Neural progenitor cell (in vitro differentiated cells): ENCODE data around the gene F13B. TPM values are rescaled to one million over a fixed set of nuclear protein-coding genes. Genes with fewer than 3 reads are reported as not detected.

Source experiments
- DNase-seq: peaks from one replicate; pipeline ENCODE4 v3.0.0-alpha.2; 2016; ENCODE audit warnings: low spot score
- H2AFZ ChIP-seq: fragments of 200-600 bp; sonication (generic); replicated peaks from 2 replicates; pipeline ENCODE4 v1.6.1; 2016; ENCODE audit warnings: antibody characterized with exemption
- H3F3A ChIP-seq: fragments of 200-600 bp; sonication (generic); 2 replicates; pipeline ENCODE4 v1.6.1; 2016; ENCODE audit warnings: antibody characterized with exemption, low read depth
- H3K27ac ChIP-seq: fragments of 200-600 bp; sonication (generic); 2 replicates; pipeline ENCODE4 v1.5.1; 2016; ENCODE audit warnings: mild to moderate bottlenecking
- H3K27me3 ChIP-seq: fragments of 200-600 bp; sonication (generic); 2 replicates; pipeline ENCODE4 v1.6.1; 2016; ENCODE audit warnings: mild to moderate bottlenecking, moderate library complexity
- H3K36me3 ChIP-seq: fragments of 200-600 bp; sonication (generic); 2 replicates; pipeline ENCODE4 v1.5.1; 2016
- H3K4me1 ChIP-seq: fragments of 200-600 bp; sonication (generic); 2 replicates; pipeline ENCODE4 v1.6.1; 2016; ENCODE audit warnings: mixed run types
- H3K4me2 ChIP-seq: fragments of 200-600 bp; sonication (generic); 2 replicates; pipeline ENCODE4 v1.6.1; 2016
- H3K4me3 ChIP-seq: fragments of 200-600 bp; sonication (generic); 2 replicates; pipeline ENCODE4 v1.5.1; 2016
- H3K79me2 ChIP-seq: fragments of 200-600 bp; sonication (generic); 2 replicates; pipeline ENCODE4 v1.6.1; 2016; ENCODE audit warnings: low read depth
- H3K9ac ChIP-seq: fragments of 200-600 bp; sonication (generic); 2 replicates; pipeline ENCODE4 v1.6.1; 2016
- H3K9me3 ChIP-seq: fragments of 200-600 bp; sonication (generic); 2 replicates; pipeline ENCODE4 v1.5.1; 2016; ENCODE audit warnings: low read depth
- H4K20me1 ChIP-seq: fragments of 200-600 bp; sonication (generic); 2 replicates; pipeline ENCODE4 v1.6.1; 2016; ENCODE audit warnings: low read depth
- H3K27ac Mint-ChIP-seq: 3 replicates; pipeline ENCODE4 v1.8.0; 2021; ENCODE audit warnings: mixed read lengths
- H3K27me3 Mint-ChIP-seq: 2 replicates; pipeline ENCODE4 v1.8.0; 2022; ENCODE audit warnings: low read depth, mild to moderate bottlenecking, inconsistent platforms, moderate library complexity, mixed read lengths; ENCODE audit not compliant: insufficient read depth
- H3K36me3 Mint-ChIP-seq: 3 replicates; pipeline ENCODE4 v1.8.0; 2021; ENCODE audit warnings: mixed read lengths
- H3K4me1 Mint-ChIP-seq: 3 replicates; pipeline ENCODE4 v1.8.0; 2021; ENCODE audit warnings: mixed read lengths
- H3K4me3 Mint-ChIP-seq: 3 replicates; pipeline ENCODE4 v1.8.0; 2021; ENCODE audit warnings: mild to moderate bottlenecking, moderate library complexity, mixed read lengths
- H3K9me3 Mint-ChIP-seq: 3 replicates; pipeline ENCODE4 v1.8.0; 2020; ENCODE audit warnings: mixed read lengths
- CTCF ChIP-seq: fragments of 200-600 bp; sonication (generic); IDR thresholded peaks from 2 replicates; pipeline ENCODE4 v1.5.1; 2017; ENCODE audit warnings: antibody characterized with exemption, mild to moderate bottlenecking
- EZH2 ChIP-seq: fragments of 200-600 bp; sonication (generic); IDR thresholded peaks from 2 replicates; pipeline ENCODE4 v1.6.1; 2017; ENCODE audit warnings: antibody characterized with exemption, mild to moderate bottlenecking, moderate library complexity
- EZH2phosphoT487 ChIP-seq: fragments of 200-600 bp; sonication (generic); IDR thresholded peaks from 2 replicates; pipeline ENCODE4 v1.6.1; 2017; ENCODE audit warnings: antibody characterized with exemption
- total RNA-seq: library from RNA; depleted of rRNA; stranded (reverse); fragments of >200 nt; gene quantifications from 2 replicates; pipeline ENCODE4 v1.2.3, GENCODE V29; 2015; ENCODE audit warnings: low replicate concordance

F13B gene
- total RNA-seq, 1 donor from 2014 or later = not detected

GRCh38 chr1:197066277-197066676 is 783 bp downstream of the F13B start:
- H3K4me3 ChIP-seq = no peak overlapping the region
- no peaks in the 10 kb centered on the region for H3K9me3 ChIP-seq
- Mint-ChIP-seq H3K36me3 (no peaks in the 10 kb centered on the region), H3K9me3 (peaks cover 5% of the 10 kb centered on the region), H3K27me3 (no peaks in the 10 kb centered on the region), H3K4me1 (no peaks in the 10 kb centered on the region), H3K27ac (no peak overlapping the region), H3K4me3 (no peak overlapping the region)
- no peak for DNase-seq
- no peaks in the 10 kb centered on the region for H3K27me3 ChIP-seq
- H3K36me3 ChIP-seq = no peaks in the 10 kb centered on the region
- TF ChIP-seq EZH2 = no peak
- no peak for TF ChIP-seq EZH2phosphoT487
- TF ChIP-seq CTCF = no peak
- no peaks in the 10 kb centered on the region for H4K20me1 ChIP-seq
- no peak overlapping the region for H3K4me2 ChIP-seq
- no peaks in the 10 kb centered on the region for H3K79me2 ChIP-seq
- no peak overlapping the region for H3K9ac ChIP-seq
- H2AFZ ChIP-seq = no peak overlapping the region
- no peak overlapping the region for H3K27ac ChIP-seq
- no peaks in the 10 kb centered on the region for H3K4me1 ChIP-seq
- H3F3A ChIP-seq = no peaks in the 10 kb centered on the region

GRCh38 chr1:197065559-197065958 is 1.5 kb downstream of the F13B start:
- Mint-ChIP-seq H3K27me3 (no peaks in the 10 kb centered on the region), H3K4me1 (no peaks in the 10 kb centered on the region), H3K36me3 (no peaks in the 10 kb centered on the region), H3K9me3 (peaks cover 5% of the 10 kb centered on the region), H3K4me3 (no peak overlapping the region), H3K27ac (no peak overlapping the region)
- no peaks in the 10 kb centered on the region for H3F3A ChIP-seq
- no peak overlapping the region for H3K4me2 ChIP-seq
- H3K4me1 ChIP-seq = no peaks in the 10 kb centered on the region
- no peak for DNase-seq
- no peak for TF ChIP-seq CTCF
- no peak for TF ChIP-seq EZH2phosphoT487
- TF ChIP-seq EZH2 = no peak
- H4K20me1 ChIP-seq = no peaks in the 10 kb centered on the region
- H3K27ac ChIP-seq = no peak overlapping the region
- no peaks in the 10 kb centered on the region for H3K36me3 ChIP-seq
- no peak overlapping the region for H2AFZ ChIP-seq
- H3K9me3 ChIP-seq = no peaks in the 10 kb centered on the region
- no peaks in the 10 kb centered on the region for H3K27me3 ChIP-seq
- H3K9ac ChIP-seq = no peak overlapping the region
- no peak overlapping the region for H3K4me3 ChIP-seq
- no peaks in the 10 kb centered on the region for H3K79me2 ChIP-seq

GRCh38 chr1:197063212-197063611 is 3.8 kb downstream of the F13B start:
- no peak overlapping the region for H3K27ac ChIP-seq
- Mint-ChIP-seq H3K36me3 (no peaks in the 10 kb centered on the region), H3K9me3 (no peaks in the 10 kb centered on the region), H3K27ac (no peak overlapping the region), H3K4me3 (no peak overlapping the region), H3K4me1 (no peaks in the 10 kb centered on the region), H3K27me3 (no peaks in the 10 kb centered on the region)
- no peaks in the 10 kb centered on the region for H3F3A ChIP-seq
- no peak for TF ChIP-seq CTCF
- no peak for TF ChIP-seq EZH2
- TF ChIP-seq EZH2phosphoT487 = no peak
- H2AFZ ChIP-seq = no peak overlapping the region
- H3K36me3 ChIP-seq = no peaks in the 10 kb centered on the region
- no peaks in the 10 kb centered on the region for H4K20me1 ChIP-seq
- H3K4me1 ChIP-seq = no peaks in the 10 kb centered on the region
- no peak overlapping the region for H3K9ac ChIP-seq
- DNase-seq = no peak
- H3K79me2 ChIP-seq = no peaks in the 10 kb centered on the region
- H3K9me3 ChIP-seq = no peaks in the 10 kb centered on the region
- H3K4me2 ChIP-seq = no peak overlapping the region
- H3K4me3 ChIP-seq = no peak overlapping the region
- H3K27me3 ChIP-seq = no peaks in the 10 kb centered on the region

- no peak overlapping the region for H3K4me3 Mint-ChIP-seq
- H3F3A ChIP-seq = no peaks in the 10 kb centered on the region
- no peaks in the 10 kb centered on the region for H3K27me3 Mint-ChIP-seq
- H3K4me2 ChIP-seq = no peak overlapping the region
- no peaks in the 10 kb centered on the region for H3K79me2 ChIP-seq
- no peaks in the 10 kb centered on the region for H3K36me3 Mint-ChIP-seq
- H3K4me3 ChIP-seq = no peak overlapping the region
- no peaks in the 10 kb centered on the region for H3K36me3 ChIP-seq
- DNase-seq = no peak
- no peaks in the 10 kb centered on the region for H3K9me3 ChIP-seq
- TF ChIP-seq EZH2phosphoT487 (no peak), CTCF (no peak), EZH2 (no peak)
- H3K27me3 ChIP-seq = no peaks in the 10 kb centered on the region
- H3K27ac Mint-ChIP-seq = no peak overlapping the region
- no peak overlapping the region for H2AFZ ChIP-seq
- H3K4me1 ChIP-seq = no peaks in the 10 kb centered on the region
- no peaks in the 10 kb centered on the region for H3K4me1 Mint-ChIP-seq
- no peaks in the 10 kb centered on the region for H3K9me3 Mint-ChIP-seq
- H3K9ac ChIP-seq = no peak overlapping the region
- H3K27ac ChIP-seq = no peak overlapping the region
- no peaks in the 10 kb centered on the region for H4K20me1 ChIP-seq
These were observed 4.4 kb downstream of the F13B start for GRCh38 chr1:197062692-197063091.
